Activated CD4-positive, alpha-beta T cell treated with anti-CD3 and anti-CD28 coated beads, Interleukin-2, amount 50 U/mL, for 24 hours (primary cell): ENCODE measurements around the gene SLC44A3.

Experiments
- DNase-seq, 2 donors: peaks; one replicate each; pipeline ENCODE4 v3.0.0-alpha.2; 2020; ENCODE audit warnings: low read depth in 1 of 2, low spot score in 1 of 2

The SLC44A3 gene, protein sequence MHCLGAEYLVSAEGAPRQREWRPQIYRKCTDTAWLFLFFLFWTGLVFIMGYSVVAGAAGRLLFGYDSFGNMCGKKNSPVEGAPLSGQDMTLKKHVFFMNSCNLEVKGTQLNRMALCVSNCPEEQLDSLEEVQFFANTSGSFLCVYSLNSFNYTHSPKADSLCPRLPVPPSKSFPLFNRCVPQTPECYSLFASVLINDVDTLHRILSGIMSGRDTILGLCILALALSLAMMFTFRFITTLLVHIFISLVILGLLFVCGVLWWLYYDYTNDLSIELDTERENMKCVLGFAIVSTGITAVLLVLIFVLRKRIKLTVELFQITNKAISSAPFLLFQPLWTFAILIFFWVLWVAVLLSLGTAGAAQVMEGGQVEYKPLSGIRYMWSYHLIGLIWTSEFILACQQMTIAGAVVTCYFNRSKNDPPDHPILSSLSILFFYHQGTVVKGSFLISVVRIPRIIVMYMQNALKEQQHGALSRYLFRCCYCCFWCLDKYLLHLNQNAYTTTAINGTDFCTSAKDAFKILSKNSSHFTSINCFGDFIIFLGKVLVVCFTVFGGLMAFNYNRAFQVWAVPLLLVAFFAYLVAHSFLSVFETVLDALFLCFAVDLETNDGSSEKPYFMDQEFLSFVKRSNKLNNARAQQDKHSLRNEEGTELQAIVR

GRCh38 chr1:94819945-94820746 is at the start of gene SLC44A3:
TSS of gene SLC44A3 (plus strand) at chr1:94820357. CDS start at chr1:94820452, 95 bp downstream.
- no peak for DNase-seq

DNA sequence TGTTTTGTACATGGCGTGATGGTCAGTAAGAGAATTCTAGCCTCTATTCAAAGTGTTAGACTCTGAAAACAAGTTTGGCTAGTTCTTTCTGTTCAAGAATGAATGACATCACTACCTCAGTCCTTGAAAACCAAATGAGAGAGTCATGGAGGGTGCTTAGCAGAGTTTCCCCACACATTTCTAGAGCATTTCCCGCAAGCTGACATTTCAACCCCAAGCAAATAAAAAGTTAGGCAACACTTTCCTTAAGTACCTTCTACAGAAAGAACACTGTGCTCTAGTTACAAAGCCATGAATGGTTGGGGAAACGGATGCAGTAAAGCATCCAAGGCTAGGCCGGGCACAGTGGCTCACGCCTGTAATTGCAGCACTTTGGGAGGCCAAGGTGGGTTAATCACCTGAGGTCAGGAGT is 47.9 kb upstream of the SLC44A3 start:
- no peak for DNase-seq

- DNase-seq: no peak
These were observed 47.3 kb upstream of the SLC44A3 start for GRCh38 chr1:94772845-94773244.

DNA sequence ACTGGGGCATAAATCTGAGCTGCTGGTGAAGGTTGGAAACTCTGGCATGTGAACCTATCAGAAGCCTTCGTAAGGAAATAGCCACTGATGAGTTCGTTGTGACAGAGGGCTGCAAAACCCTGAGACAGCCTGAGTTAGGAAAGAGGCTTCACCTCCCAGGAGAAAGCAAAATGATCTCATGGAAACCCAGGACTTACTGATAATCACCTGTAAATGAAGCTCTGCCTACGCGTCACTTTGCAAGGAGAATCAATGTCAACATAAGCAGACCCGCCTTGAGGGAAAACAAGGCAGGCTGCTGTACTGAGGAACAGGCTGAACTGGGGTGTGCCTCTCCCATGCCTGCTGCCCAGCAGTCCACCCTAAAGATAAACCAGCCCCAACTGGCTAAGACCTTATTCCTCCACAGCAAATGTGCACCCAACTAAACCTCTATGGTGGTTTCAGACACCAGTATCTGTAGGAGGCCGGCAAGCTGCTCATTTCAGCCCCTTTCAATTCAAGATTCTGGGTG is 46.8 kb upstream of the SLC44A3 start:
- DNase-seq: no peak

GRCh38 chr1:94773931-94774422 is 46.2 kb upstream of the SLC44A3 start:
- no peak for DNase-seq

DNA sequence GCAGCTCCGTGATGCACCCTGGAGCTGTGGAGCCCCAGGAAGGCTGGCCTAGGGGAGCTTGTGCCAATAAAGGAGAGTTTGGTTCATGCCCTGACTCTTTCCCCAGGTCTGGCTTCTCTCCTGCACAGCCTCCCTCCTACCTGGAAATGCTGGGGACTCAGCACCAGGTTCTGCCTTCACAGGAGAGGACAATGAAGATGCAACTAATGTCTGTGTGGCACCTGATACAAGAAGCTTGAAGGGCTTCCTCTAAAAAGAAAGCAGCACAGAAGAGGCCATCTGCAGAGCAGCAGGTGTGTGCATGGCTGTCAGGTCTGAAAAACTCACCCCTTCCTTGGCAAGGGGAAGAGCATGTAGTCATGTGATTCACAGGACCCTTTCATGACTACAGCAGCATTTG is 43.7 kb upstream of the SLC44A3 start:
- no peak for DNase-seq

GRCh38 chr1:94777281-94777680 is 42.9 kb upstream of the SLC44A3 start:
- DNase-seq: no peak

DNA sequence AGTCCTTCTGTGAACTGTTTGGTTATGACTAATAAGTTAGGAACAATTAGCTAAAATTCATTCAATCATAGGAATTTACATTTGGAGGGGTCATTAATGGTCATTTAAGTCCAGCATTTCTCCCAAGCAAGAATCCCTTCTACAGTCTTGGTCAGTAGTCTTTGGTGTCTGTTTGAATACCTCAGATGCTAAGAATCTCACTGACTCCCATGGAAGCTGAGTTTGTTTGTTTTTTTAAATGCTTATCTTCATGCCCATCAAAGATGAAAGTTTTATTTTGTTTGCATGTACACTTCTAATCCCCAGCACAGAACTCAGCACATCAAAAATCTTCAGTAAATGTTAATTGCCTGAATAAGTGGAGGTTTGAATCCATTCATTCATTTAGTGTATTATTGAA is 41.3 kb upstream of the SLC44A3 start:
- DNase-seq: no peak

- no peak for DNase-seq
These were observed 36.6 kb upstream of the SLC44A3 start for GRCh38 chr1:94783342-94784189.

- DNase-seq: no peak
These were observed 36.0 kb upstream of the SLC44A3 start for GRCh38 chr1:94784190-94784515.

DNA sequence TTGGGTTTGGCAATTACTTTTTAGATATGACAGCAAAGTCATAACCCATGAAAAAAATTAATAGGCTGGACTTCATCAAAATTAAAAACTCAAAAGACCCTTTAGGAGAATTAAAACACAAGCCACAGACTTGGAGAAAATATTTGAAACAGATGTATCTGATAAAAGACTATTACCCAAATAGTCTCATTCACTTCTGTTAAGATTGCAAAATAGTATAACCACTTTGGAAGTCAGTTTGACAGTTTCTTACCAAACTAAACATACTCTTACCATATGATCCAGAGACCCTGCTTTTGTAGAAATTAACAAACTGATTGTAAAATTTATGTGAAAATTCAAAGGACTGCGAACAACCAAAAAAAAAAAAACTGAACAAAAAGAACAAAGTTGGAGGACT is 32.5 kb upstream of the SLC44A3 start:
- no peak for DNase-seq

DNA sequence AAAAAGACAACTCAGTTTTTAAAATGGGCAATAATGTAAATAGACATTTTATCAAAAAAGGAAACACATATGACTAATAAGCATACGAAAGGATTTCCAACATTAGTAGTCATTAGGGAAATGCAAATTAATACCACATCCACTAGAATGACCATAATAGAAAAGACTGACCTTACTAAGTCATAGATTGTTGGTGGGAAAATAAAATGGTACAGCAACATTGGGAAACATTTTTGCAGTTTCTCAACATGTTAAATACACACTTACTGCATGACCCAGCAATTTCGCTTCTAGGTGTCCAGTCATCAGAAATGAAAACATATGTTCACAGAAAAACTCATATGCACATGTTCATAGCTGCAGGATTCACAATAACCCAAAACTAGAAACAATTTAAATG is 29.9 kb upstream of the SLC44A3 start:
- DNase-seq: no peak

DNA sequence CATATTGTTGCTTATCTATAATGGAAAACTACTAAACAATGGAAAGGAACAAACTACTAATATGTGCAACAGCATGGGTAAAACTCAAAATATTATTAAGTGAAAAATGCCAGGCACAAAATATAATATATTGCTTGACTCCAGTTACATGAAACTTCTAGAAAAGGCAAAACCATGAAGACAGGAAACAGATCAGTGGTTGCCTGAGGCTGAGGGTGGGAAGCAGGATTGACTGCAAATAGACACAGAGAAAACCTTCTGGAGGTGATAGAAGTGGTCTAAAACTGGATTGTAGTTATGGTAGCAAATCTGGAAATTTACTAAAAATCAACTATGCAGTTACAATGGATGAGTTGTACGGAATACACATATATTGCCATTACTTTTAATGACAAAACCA is 29.5 kb upstream of the SLC44A3 start:
- no peak for DNase-seq

DNA sequence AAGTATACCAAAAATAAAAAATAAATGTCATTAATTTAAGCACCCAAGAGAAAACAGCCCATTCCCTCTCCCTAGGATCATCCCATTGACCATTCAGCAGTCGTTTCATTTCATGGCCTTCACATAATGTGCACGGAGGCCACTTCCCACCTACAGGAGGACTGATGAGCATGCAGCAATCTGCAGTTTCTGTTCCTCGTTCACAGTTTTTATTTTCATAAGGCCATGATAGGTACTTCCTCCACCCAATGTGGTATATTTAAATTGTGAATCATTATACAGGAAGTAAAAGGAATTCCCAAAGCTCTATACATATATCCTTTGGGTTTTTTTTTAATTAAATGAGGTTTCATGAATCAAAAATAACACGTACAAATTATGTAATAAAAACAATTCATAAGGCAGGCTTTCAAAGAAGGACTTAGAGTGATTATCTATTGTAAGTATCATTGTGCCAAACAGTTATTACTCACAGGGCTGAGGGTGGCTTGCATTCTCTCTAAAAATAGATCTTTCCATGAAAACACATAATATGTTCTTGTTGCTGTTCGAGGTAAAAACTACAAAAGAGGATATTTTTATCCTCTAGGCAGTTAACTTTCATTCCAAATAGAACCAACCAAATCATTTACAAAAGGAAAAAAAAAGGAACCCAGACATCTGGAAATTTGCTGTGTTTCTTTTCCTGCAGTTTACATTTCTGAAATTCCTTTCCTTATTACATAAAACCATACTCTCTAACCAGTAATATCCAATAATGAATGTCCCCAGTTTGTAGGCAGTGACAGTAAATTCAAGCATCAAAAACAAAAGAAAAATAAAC is 27.5 kb upstream of the SLC44A3 start:
- no peak for DNase-seq

DNA sequence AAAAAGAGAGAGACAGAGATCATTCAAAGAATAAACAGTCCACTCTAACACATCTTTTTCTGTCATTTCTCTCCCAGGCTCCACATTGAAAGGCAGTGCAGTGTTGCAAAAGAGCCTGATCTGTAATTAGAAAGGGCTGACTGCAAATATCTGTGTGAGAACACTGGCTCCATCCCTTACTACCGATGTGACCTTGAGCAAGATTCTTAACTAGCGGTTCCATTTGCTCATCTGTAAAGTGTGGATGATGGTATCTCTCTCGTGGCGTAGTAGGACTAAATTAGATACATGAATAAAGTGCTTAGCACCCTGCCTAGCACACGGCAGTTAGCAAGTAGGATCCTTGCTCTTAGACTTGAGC is 26.9 kb upstream of the SLC44A3 start:
- no peak for DNase-seq

DNA sequence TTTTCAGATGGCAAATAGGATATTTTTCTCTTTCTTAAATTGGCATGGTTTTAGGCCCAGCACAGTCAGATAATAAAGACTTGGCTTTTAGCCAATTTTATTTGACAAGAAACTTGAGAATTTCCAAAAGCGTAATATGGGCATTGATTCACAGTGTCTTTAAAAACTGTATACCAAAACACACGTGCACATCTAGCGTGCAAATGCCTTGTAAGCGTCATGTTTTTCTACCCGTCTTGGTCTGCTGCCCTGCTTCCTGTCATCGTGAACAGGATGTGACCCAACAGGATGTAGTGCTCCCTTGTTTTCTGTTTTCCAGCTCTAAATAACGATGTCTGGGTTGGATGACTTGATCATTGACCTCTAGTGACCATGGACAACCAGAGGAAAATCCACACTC is 24.7 kb upstream of the SLC44A3 start:
- DNase-seq: no peak

- no peak for DNase-seq
These were observed 23.9 kb upstream of the SLC44A3 start for GRCh38 chr1:94796266-94796665.

GRCh38 chr1:94797291-94797690 is 22.9 kb upstream of the SLC44A3 start:
- DNase-seq: no peak

- no peak for DNase-seq
These were observed 22.1 kb upstream of the SLC44A3 start for GRCh38 chr1:94798054-94798453.

DNA sequence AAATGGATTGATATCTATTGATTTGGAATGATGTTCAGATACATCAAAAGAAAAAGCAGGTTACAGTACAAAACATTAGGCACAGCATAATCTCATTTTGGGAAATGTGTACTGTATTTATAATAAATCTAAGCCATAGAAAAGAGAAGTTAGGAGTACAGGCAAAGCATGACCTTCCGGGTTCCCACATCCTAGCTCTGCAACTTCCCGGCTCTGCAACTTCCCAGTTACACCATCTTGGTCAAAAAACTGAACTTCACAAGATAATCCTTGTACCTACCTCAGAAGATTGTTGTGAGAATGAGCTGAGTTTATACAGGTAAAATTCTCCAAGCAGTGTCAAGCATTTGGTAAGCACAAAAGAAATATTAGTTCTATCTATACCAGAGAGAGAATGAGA is 21.7 kb upstream of the SLC44A3 start:
- no peak for DNase-seq
